Tibial nerve (tissue), 4 donors: ENCODE measurements around the gene SPSB3. TPM values are rescaled to one million over a fixed set of nuclear protein-coding genes. Genes with fewer than 3 reads are reported as not detected.

Experiments
- DNase-seq, 2 donors: peaks; one replicate each; pipeline ENCODE4 v3.0.0-alpha.2; 2019; ENCODE audit warnings: low spot score in 2 of 2
- H3K27ac ChIP-seq, 4 donors: fragments of 200-600 bp; sonication (generic) in 3 of 4; one replicate each; pipeline ENCODE4 v1.5.1; 2017 to 2019; ENCODE audit warnings: mild to moderate bottlenecking in 1 of 4
- H3K27me3 ChIP-seq, 2 donors: fragments of 200-600 bp; sonication (generic) in 1 of 2; one replicate each; pipeline versions ENCODE4 v1.5.1 to v1.6.0; 2017 to 2019
- H3K36me3 ChIP-seq, 3 donors: fragments of 200-600 bp; sonication (generic); one replicate each; pipeline ENCODE4 v1.5.1; 2018 to 2019
- H3K4me1 ChIP-seq, 4 donors: fragments of 200-600 bp; sonication (generic) in 3 of 4; one replicate each; pipeline ENCODE4 v1.5.1; 2017 to 2019
- H3K4me3 ChIP-seq, 4 donors: fragments of 200-600 bp; sonication (generic) in 3 of 4; one replicate each; pipeline ENCODE4 v1.5.1; 2017 to 2019; ENCODE audit warnings: mild to moderate bottlenecking in 1 of 4, moderate library complexity in 1 of 4
- H3K9me3 ChIP-seq, 4 donors: fragments of 200-600 bp; sonication (generic) in 3 of 4; one replicate each; pipeline ENCODE4 v1.5.1; 2017 to 2019
- EP300 ChIP-seq, 2 donors: sonication (generic); formaldehyde crosslinking; IDR thresholded peaks; one replicate each; pipeline ENCODE4 v1.6.1; 2017; ENCODE audit warnings: antibody characterized with exemption in 2 of 2, mild to moderate bottlenecking in 1 of 2
- POLR2A ChIP-seq, 2 donors: fragments of 450-650 bp; IDR thresholded peaks; one replicate each; pipeline ENCODE4 v1.6.1; 2017; ENCODE audit warnings: antibody characterized with exemption in 2 of 2, mild to moderate bottlenecking in 2 of 2, moderate library complexity in 2 of 2
- WGBS, 2 donors: methylation state at CpG; one replicate each; pipeline ENCODE4 v1.1.5; 2018; 5-methylcytosine and 5-hydroxymethylcytosine counted together
- total RNA-seq, 4 donors: library from RNA; depleted of rRNA; stranded (reverse); fragments of >200 nt; gene quantifications; one replicate each; pipeline ENCODE4 v1.1.0, GENCODE V29; 2016
- TF ChIP-seq, protein P1 (sequence below), 5 experiments: fragments of 200-600 bp in 3 of 5; fragments of 450-650 bp in 2 of 5; sonication (generic) in 3 of 5; IDR thresholded peaks; one replicate each; pipeline ENCODE4 v1.5.1; 2016 to 2019; ENCODE audit warnings: antibody characterized with exemption in 5 of 5, mild to moderate bottlenecking in 3 of 5, moderate library complexity in 2 of 5

SPSB3 gene
- total RNA-seq, 4 donors from 2014 or later: 90.7 to 122 (median 112) TPM

DNA sequence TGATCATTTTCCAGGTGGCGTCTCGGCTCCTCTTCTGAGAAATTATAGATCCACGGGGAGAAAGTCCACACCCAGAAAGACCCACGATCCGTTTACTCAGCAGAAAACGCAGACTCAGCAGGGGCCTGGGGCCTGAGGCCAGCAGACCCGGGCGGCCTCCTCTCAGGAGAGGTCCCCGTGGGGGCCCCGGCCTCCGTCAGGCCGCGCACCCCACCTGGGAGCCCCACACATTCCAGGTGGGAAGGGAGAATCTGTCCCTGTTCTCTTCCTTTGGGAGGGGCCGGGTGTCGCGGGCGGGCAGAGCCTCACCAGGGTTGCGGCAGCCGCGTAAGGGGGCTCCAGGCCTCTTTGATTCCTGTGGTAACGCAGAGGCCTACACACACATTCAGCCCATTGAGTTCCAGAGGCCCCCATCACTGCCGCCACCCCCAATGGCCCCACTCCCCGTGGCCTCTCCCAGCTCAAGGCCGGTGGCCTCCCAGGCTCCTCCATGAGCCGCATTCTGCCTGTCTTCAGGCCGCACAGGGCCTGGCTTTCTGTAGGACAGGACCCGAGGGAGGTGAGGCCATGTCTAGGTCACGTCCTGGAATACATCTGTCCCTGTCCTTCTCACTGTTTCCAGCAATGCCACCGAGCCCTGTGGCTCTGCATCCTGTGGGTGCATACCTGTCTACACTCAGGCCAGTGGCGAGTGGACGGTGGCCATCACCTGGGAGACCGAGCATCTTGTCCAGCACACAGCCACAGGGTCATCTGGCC lies 12.7 kb upstream of the SPSB3 start:
- H3K9me3 ChIP-seq: peaks cover 0 to 15% (median 0%) of the 10 kb centered on the region in 4 donors
- no peak for DNase-seq
- peaks cover 0 to 8% (median 0%) of the 10 kb centered on the region in 4 donors for H3K4me1 ChIP-seq
- TF ChIP-seq EP300 (IDR thresholded peaks at IDR 0.05) (no peak), POLR2A (IDR thresholded peaks at IDR 0.05) (no peak)
- TF ChIP-seq, protein P1, sequence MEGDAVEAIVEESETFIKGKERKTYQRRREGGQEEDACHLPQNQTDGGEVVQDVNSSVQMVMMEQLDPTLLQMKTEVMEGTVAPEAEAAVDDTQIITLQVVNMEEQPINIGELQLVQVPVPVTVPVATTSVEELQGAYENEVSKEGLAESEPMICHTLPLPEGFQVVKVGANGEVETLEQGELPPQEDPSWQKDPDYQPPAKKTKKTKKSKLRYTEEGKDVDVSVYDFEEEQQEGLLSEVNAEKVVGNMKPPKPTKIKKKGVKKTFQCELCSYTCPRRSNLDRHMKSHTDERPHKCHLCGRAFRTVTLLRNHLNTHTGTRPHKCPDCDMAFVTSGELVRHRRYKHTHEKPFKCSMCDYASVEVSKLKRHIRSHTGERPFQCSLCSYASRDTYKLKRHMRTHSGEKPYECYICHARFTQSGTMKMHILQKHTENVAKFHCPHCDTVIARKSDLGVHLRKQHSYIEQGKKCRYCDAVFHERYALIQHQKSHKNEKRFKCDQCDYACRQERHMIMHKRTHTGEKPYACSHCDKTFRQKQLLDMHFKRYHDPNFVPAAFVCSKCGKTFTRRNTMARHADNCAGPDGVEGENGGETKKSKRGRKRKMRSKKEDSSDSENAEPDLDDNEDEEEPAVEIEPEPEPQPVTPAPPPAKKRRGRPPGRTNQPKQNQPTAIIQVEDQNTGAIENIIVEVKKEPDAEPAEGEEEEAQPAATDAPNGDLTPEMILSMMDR (IDR thresholded peaks at IDR 0.05): no peak
- 85% methylated on average over 28 to 32 of the region's 32 CpGs for WGBS, 2 donors
- H3K4me3 ChIP-seq: no peak overlapping the region
- no peak overlapping the region for H3K27ac ChIP-seq
- H3K27me3 ChIP-seq: no peaks in the 10 kb centered on the region
- H3K36me3 ChIP-seq: peaks cover 0 to 43% (median 0%) of the 10 kb centered on the region in 3 donors

DNA sequence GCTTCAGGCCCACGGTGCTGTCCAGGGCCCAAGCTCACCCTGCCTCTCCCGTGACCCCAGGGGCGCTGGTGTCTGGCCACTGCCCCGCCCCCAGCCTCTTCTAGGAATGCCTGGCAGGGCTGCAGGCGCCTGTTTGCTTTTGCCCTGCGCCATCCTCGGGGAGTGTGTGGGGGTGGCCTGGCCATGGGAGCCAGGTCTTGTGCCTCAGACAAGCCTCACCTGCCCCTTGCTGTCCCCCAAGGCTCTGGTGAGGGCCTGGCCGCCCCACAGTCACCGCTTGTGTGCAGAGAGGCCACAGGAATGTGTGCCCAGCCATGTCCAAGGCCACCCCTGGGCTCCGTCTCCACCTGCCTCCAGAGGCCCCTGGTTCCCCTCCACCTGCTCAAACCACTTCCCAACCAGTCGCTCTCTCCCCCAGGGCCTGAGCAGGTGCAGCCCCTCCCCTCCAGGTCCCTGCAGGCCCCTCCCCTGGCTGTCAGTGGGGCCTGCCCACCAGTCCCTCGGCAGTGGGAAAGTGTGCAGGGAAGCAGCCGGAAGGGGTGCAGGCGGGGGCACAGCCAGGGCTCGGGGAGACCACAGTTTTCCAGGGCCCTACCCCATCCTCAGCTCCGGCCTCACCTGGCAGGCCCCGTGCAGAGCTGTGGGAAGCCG lies 12.0 kb upstream of the SPSB3 start:
- Histone ChIP-seq H3K27ac (no peak overlapping the region), H3K36me3 (peaks cover 0 to 51% (median 4%) of the 10 kb centered on the region in 3 donors), H3K4me1 (peaks cover 0 to 8% (median 0%) of the 10 kb centered on the region in 4 donors), H3K9me3 (peaks cover 0 to 15% (median 0%) of the 10 kb centered on the region in 4 donors), H3K27me3 (no peaks in the 10 kb centered on the region), H3K4me3 (no peak overlapping the region)
- WGBS, 2 donors: 60 to 62% methylated on average over 9 to 16 of the region's 18 CpGs
- DNase-seq: no peak
- TF ChIP-seq, protein P1 (IDR thresholded peaks at IDR 0.05): no peak
- no peak for TF ChIP-seq EP300 (IDR thresholded peaks at IDR 0.05)
- no peak for TF ChIP-seq POLR2A (IDR thresholded peaks at IDR 0.05)

DNA sequence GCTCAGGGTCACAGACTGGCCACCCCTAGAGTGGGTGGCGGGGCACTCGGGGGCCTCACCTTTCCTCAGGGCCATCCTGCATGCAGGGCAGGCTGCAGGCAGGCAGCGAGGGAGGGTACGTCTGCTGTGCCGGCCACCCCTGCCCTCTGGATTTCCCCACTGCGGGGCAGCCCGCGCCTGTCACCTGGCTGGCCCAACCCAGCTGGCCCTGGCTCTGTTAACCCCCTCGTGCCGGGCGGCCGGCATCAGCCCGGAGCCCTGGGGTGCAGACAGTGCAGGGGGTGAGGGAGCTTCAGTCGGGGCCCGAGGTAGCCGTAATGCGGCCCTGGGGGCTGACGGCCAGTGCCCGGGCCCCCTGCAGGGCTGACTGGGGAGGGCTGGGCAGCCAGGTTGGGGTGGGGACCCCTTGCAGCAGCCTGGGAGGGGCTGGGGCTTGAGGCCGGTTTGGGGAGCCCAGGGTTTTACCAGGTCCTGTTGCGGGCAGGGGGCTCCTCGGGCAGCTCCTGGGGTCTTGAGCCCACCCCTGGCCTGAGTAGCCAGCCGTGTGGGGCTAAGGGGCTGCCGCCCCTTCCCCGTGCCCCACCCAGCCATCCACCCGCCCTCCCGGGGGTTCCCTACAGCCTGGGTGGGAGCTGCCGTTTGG lies 11.3 kb upstream of the SPSB3 start, which contains the start of gene IGFALS:
Gene IGFALS (minus strand): TSS at position 128 of the 643 bp plus-strand sequence. CDS start 53 bp downstream, at position 75.
- Histone ChIP-seq H3K27ac (no peak within 1 kb of the TSS), H3K9me3 (peaks cover 0 to 15% (median 0%) of the 10 kb centered on the region in 4 donors), H3K36me3 (peaks cover 0 to 57% (median 6%) of the 10 kb centered on the region in 3 donors), H3K4me1 (peaks cover 0 to 9% (median 0%) of the 10 kb centered on the region in 4 donors), H3K27me3 (no peaks in the 10 kb centered on the region), H3K4me3 (no peak within 1 kb of the TSS)
- no peak for DNase-seq
- TF ChIP-seq, protein P1 (IDR thresholded peaks at IDR 0.05): no peak
- TF ChIP-seq EP300 (IDR thresholded peaks at IDR 0.05) (no peak), POLR2A (IDR thresholded peaks at IDR 0.05) (no peak)
- 49 to 51% methylated on average over 16 to 22 of the region's 28 CpGs for WGBS, 2 donors

DNA sequence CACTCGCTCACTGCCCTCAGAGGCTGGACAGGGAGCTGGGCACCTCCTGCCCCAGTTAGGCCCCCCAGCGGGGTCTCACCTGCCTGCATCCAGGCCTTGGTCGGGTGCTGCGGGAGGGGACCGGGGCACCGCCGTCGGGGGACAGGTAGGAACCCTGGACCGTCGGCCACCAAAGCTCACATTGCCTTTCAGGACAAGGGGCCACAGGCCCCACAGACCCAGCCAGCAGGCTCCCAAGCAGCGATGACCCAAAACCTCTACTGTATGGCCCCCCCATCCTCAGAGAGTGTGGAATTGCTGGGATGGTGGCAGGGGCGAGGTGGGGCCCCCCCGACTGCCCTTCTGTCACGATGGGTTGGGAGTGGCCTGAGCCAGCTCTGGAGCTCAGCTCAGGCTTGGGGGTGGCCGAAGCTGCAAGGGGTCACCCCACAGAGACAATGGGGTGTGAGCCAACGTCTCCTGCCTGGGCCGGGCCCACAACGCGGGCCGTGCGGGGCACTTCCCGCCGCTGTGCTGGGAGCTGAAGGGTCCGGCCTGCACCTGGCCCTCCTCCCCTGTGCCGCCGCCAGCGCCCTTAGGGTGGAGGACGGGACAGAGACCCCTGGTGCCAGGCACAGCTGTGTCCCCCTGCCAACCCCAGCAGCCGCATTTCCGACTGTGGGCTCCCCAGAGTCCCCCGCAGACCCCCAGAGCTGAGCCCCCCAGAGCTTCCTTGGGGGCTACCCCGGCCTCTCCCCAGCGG lies 10.6 kb upstream of the SPSB3 start:
- no peak overlapping the region for H3K27ac ChIP-seq
- no peak for TF ChIP-seq EP300 (IDR thresholded peaks at IDR 0.05)
- TF ChIP-seq, protein P1 (IDR thresholded peaks at IDR 0.05): no peak
- TF ChIP-seq POLR2A (IDR thresholded peaks at IDR 0.05): no peak
- H3K4me1 ChIP-seq: peaks cover 0 to 16% (median 0%) of the 10 kb centered on the region in 4 donors
- peaks cover 0 to 60% (median 6%) of the 10 kb centered on the region in 3 donors for H3K36me3 ChIP-seq
- WGBS, 2 donors: 78 to 85% methylated on average over 24 to 27 of the region's 33 CpGs
- no peaks in the 10 kb centered on the region for H3K27me3 ChIP-seq
- no peak for DNase-seq
- H3K9me3 ChIP-seq: peaks cover 0 to 10% (median 0%) of the 10 kb centered on the region in 4 donors
- no peak overlapping the region for H3K4me3 ChIP-seq
